HEK293 (cell line): ENCODE data around the gene TSEN2.

Experiments
- CTCF ChIA-PET: fragments of 350-600 bp; formaldehyde crosslinking; extraction: SDS; loops from one replicate; lab custom pipeline; 2021; ENCODE audit warnings: antibody characterized with exemption; lab: Yijun Ruan, JAX
- POLR2A ChIA-PET: fragments of 300-600 bp; formaldehyde crosslinking; extraction: SDS; loops from one replicate; lab custom pipeline; 2020; ENCODE audit warnings: antibody characterized with exemption, inconsistent platforms; lab: Yijun Ruan, JAX
- H3K27ac ChIP-seq: fragments of 200-500 bp; sonication (Bioruptor generic); 2 replicates; pipeline ENCODE4 v1.5.1; 2014; ENCODE audit warnings: low read depth, low read length, control low read depth, inconsistent platforms; ENCODE audit errors: extremely low read depth
- H3K36me3 ChIP-seq, 2 experiments: fragments of 200-500 bp in 1 of 2; sonication (Bioruptor generic) in 1 of 2; 1 replicate in 1 of 2; 2 replicates in 1 of 2; pipeline ENCODE4 v1.5.1; 2014 to 2017; ENCODE audit warnings: inconsistent platforms in 2 of 2, low read length in 2 of 2; ENCODE audit not compliant: control insufficient read depth in 2 of 2, insufficient read depth in 1 of 2
- H3K4me1 ChIP-seq: fragments of 200-500 bp; sonication (Bioruptor generic); 2 replicates; pipeline ENCODE4 v1.5.1; 2014; ENCODE audit warnings: mild to moderate bottlenecking, low read length, inconsistent platforms; ENCODE audit not compliant: control insufficient read depth, insufficient read depth
- H3K4me3 ChIP-seq: 2 replicates; pipeline ENCODE4 v1.5.1; 2011; ENCODE audit warnings: low read depth, mild to moderate bottlenecking, control low read depth, low read length, moderate library complexity
- H3K9me3 ChIP-seq: fragments of 200-500 bp; sonication (Bioruptor generic); 2 replicates; pipeline ENCODE4 v1.5.1; 2014; ENCODE audit warnings: low read depth, low read length, inconsistent platforms; ENCODE audit not compliant: control insufficient read depth, insufficient read depth
- GLI4 ChIP-seq: fragments of 450-650 bp; formaldehyde crosslinking; IDR thresholded peaks from 2 replicates; pipeline ENCODE4 v1.5.1; 2016; ENCODE audit warnings: missing biosample characterization, missing genetic modification characterization
- KLF16 ChIP-seq: fragments of 450-650 bp; formaldehyde crosslinking; IDR thresholded peaks from 2 replicates; pipeline ENCODE4 v1.5.1; 2017; ENCODE audit warnings: missing biosample characterization, missing genetic modification characterization
- KLF7 ChIP-seq: fragments of 450-650 bp; formaldehyde crosslinking; IDR thresholded peaks from 2 replicates; pipeline ENCODE4 v1.5.1; 2016; ENCODE audit warnings: missing biosample characterization, missing genetic modification characterization, borderline replicate concordance
- ZBTB8A ChIP-seq: fragments of 450-650 bp; formaldehyde crosslinking; IDR thresholded peaks from 2 replicates; pipeline ENCODE4 v1.5.1; 2016; ENCODE audit warnings: missing biosample characterization, missing genetic modification characterization
- ZNF404 ChIP-seq: fragments of 450-650 bp; formaldehyde crosslinking; IDR thresholded peaks from 2 replicates; pipeline ENCODE4 v1.5.1; 2017; ENCODE audit warnings: missing biosample characterization, missing genetic modification characterization
- ZNF473 ChIP-seq: fragments of 450-650 bp; formaldehyde crosslinking; IDR thresholded peaks from 2 replicates; pipeline ENCODE4 v1.5.1; 2017; ENCODE audit warnings: missing biosample characterization, missing genetic modification characterization
- ZNF621 ChIP-seq: fragments of 450-650 bp; formaldehyde crosslinking; IDR thresholded peaks from 2 replicates; pipeline ENCODE4 v1.5.1; 2017; ENCODE audit warnings: missing biosample characterization, missing genetic modification characterization
- ZNF670 ChIP-seq: fragments of 450-650 bp; formaldehyde crosslinking; IDR thresholded peaks from 2 replicates; pipeline ENCODE4 v1.5.1; 2016; ENCODE audit warnings: missing biosample characterization, missing genetic modification characterization, low read depth
- ZNF830 ChIP-seq: fragments of 450-650 bp; IDR thresholded peaks from 2 replicates; pipeline ENCODE4 v1.5.0; 2018; ENCODE audit warnings: missing biosample characterization, missing genetic modification characterization, low read depth, mild to moderate bottlenecking, moderate library complexity
- TF ChIP-seq, protein P1 (sequence below): fragments of 450-650 bp; formaldehyde crosslinking; IDR thresholded peaks from 2 replicates; pipeline ENCODE4 v1.5.1; 2016; ENCODE audit warnings: missing biosample characterization, missing genetic modification characterization
- TF ChIP-seq, protein P2 (sequence below): fragments of 450-650 bp; formaldehyde crosslinking; IDR thresholded peaks from 2 replicates; pipeline ENCODE4 v1.5.1; 2016; ENCODE audit warnings: missing biosample characterization, missing genetic modification characterization, low read depth
- TF ChIP-seq, protein P3 (sequence below): fragments of 450-650 bp; formaldehyde crosslinking; IDR thresholded peaks from 2 replicates; pipeline ENCODE4 v1.5.1; 2017; ENCODE audit warnings: missing biosample characterization, missing genetic modification characterization

Gene TSEN2

GRCh38 chr3:12582730-12583129 is 98.5 kb downstream of the TSEN2 start:
- Histone ChIP-seq H3K9me3 (no peaks in the 10 kb centered on the region), H3K27ac (no peak overlapping the region), H3K36me3 (peaks cover 33 to 95% of the 10 kb centered on the region in 2 experiments), H3K4me1 (no peaks in the 10 kb centered on the region), H3K4me3 (no peak overlapping the region)
- CTCF ChIA-PET = interaction anchor here (0.6 kb wide), 1 partner anchor 446 kb away, joined by 3 read pairs; no protein-coding TSS in a partner anchor
- POLR2A ChIA-PET = no interaction called here
- TF ChIP-seq, protein P1, sequence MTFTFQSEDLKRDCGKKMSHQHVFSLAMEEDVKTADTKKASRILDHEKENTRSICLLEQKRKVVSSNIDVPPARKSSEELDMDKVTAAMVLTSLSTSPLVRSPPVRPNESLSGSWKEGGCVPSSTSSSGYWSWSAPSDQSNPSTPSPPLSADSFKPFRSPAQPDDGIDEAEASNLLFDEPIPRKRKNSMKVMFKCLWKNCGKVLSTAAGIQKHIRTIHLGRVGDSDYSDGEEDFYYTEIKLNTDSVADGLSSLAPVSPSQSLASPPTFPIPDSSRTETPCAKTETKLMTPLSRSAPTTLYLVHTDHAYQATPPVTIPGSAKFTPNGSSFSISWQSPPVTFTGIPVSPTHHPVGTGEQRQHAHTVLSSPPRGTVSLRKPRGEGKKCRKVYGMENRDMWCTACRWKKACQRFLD (tag by site-specific recombination) = no peak
- TF ChIP-seq KLF7 (tag by site-specific recombination) (no peak), ZNF473 (no peak), KLF16 (no peak), ZNF621 (no peak), ZNF404 (no peak), GLI4 (no peak), ZNF670 (tag by site-specific recombination) (no peak), ZNF830 (tag by site-specific recombination) (no peak), ZBTB8A (tag by site-specific recombination) (no peak)
- TF ChIP-seq, protein P2, sequence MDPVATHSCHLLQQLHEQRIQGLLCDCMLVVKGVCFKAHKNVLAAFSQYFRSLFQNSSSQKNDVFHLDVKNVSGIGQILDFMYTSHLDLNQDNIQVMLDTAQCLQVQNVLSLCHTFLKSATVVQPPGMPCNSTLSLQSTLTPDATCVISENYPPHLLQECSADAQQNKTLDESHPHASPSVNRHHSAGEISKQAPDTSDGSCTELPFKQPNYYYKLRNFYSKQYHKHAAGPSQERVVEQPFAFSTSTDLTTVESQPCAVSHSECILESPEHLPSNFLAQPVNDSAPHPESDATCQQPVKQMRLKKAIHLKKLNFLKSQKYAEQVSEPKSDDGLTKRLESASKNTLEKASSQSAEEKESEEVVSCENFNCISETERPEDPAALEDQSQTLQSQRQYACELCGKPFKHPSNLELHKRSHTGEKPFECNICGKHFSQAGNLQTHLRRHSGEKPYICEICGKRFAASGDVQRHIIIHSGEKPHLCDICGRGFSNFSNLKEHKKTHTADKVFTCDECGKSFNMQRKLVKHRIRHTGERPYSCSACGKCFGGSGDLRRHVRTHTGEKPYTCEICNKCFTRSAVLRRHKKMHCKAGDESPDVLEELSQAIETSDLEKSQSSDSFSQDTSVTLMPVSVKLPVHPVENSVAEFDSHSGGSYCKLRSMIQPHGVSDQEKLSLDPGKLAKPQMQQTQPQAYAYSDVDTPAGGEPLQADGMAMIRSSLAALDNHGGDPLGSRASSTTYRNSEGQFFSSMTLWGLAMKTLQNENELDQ (tag by site-specific recombination) = no peak
- TF ChIP-seq, protein P3, sequence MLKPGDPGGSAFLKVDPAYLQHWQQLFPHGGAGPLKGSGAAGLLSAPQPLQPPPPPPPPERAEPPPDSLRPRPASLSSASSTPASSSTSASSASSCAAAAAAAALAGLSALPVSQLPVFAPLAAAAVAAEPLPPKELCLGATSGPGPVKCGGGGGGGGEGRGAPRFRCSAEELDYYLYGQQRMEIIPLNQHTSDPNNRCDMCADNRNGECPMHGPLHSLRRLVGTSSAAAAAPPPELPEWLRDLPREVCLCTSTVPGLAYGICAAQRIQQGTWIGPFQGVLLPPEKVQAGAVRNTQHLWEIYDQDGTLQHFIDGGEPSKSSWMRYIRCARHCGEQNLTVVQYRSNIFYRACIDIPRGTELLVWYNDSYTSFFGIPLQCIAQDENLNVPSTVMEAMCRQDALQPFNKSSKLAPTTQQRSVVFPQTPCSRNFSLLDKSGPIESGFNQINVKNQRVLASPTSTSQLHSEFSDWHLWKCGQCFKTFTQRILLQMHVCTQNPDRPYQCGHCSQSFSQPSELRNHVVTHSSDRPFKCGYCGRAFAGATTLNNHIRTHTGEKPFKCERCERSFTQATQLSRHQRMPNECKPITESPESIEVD (tag by site-specific recombination) = no peak
